ENCODE measurements around the gene PTPRU.

PTPRU gene

DNA sequence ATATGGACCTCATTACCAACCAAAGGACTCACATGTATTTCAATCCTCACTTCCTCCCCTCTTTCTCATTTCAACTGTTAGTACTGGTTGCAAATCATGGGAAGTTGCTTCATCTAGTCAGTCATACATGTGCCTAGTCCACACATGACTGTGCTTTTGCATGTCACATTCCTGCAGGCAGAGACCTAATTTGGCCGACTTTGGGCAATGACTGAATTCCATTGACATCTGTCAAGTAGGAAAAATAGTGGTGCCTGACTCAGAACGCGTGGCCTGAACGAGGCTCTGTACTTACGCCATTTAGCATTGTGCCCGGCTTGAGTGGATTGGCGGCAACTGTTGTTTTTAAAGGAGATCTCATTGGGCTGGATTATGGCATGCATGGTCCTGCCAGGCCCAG, 18.0 kb downstream of the PTPRU start:
- Histone ChIP-seq H3K36me3 (ENCODE audit: low read length) (no peaks in the 10 kb centered on the region), H3K4me2 (ENCODE audit: low read depth, low read length, poor library complexity, severe bottlenecking) (no peak overlapping the region), H2AFZ (ENCODE audit: low read depth, low read length, severe bottlenecking) (no peak overlapping the region), H3K9ac (ENCODE audit: low read length) (no peak overlapping the region), H3K4me3 (ENCODE audit: insufficient read depth, low read length, poor library complexity, severe bottlenecking) (no peak overlapping the region), H3K79me2 (ENCODE audit: insufficient read depth, low read length) (no peaks in the 10 kb centered on the region), H3F3A (ENCODE audit: insufficient read depth) (no peaks in the 10 kb centered on the region), H3K27me3 (ENCODE audit: low read length) (no peaks in the 10 kb centered on the region), H3K27ac (ENCODE audit: low read depth, low read length) (no peak overlapping the region), H3K9me2 (replicated peaks; ENCODE audit: insufficient read depth, low read length) (no peaks in the 10 kb centered on the region), H3K9me3 (ENCODE audit: insufficient read depth, low read length) (no peaks in the 10 kb centered on the region), H4K20me1 (ENCODE audit: low read depth, low read length) (no peaks in the 10 kb centered on the region)
- no peak for TF ChIP-seq EZH2phosphoT487 (conservative IDR thresholded peaks at IDR 0.05; ENCODE audit: low read length)
- TF ChIP-seq CTCF (IDR thresholded peaks at IDR 0.05; ENCODE audit: insufficient read depth, low read length, poor library complexity, severe bottlenecking), result no peak

DNA sequence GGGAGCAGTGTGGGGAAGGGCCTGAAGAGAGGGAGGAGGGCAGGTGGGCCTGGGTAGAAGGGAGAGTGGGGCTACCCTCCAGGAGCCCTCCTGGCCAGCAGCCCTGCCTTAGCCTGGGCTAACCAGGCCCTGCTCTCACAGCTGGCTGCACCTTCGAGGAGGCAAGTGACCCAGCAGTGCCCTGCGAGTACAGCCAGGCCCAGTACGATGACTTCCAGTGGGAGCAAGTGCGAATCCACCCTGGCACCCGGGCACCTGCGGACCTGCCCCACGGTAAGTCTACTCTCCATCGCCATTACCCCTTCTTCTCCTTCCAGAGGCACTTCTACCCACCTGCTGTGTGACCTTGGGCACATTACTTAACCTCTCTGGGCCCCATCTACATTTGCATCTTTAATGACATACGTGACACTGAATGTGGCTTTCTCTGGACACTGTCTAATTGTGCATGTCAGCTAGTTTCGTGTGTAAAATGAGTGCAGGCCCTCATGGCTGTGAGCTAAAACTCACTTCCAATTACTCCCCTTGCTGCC, 18.9 kb downstream of the PTPRU start:
- H2AFZ ChIP-seq (ENCODE audit: low read depth, low read length, severe bottlenecking), result no peak overlapping the region
- no peaks in the 10 kb centered on the region for H3K27me3 ChIP-seq (ENCODE audit: low read length)
- H3K27ac ChIP-seq (ENCODE audit: low read depth, low read length), result no peak overlapping the region
- no peaks in the 10 kb centered on the region for H3K9me2 ChIP-seq (replicated peaks; ENCODE audit: insufficient read depth, low read length)
- H3K9ac ChIP-seq (ENCODE audit: low read length), result no peak overlapping the region
- no peak overlapping the region for H3K4me2 ChIP-seq (ENCODE audit: low read depth, low read length, poor library complexity, severe bottlenecking)
- TF ChIP-seq CTCF (IDR thresholded peaks at IDR 0.05; ENCODE audit: insufficient read depth, low read length, poor library complexity, severe bottlenecking) (no peak), EZH2phosphoT487 (conservative IDR thresholded peaks at IDR 0.05; ENCODE audit: low read length) (no peak)
- H3K4me3 ChIP-seq (ENCODE audit: insufficient read depth, low read length, poor library complexity, severe bottlenecking), result no peak overlapping the region
- H3F3A ChIP-seq (ENCODE audit: insufficient read depth), result no peaks in the 10 kb centered on the region
- H4K20me1 ChIP-seq (ENCODE audit: low read depth, low read length), result no peaks in the 10 kb centered on the region
- no peaks in the 10 kb centered on the region for H3K9me3 ChIP-seq (ENCODE audit: insufficient read depth, low read length)
- no peaks in the 10 kb centered on the region for H3K79me2 ChIP-seq (ENCODE audit: insufficient read depth, low read length)
- H3K36me3 ChIP-seq (ENCODE audit: low read length), result no peaks in the 10 kb centered on the region

GRCh38 chr1:29256394-29256793, 20.1 kb downstream of the PTPRU start:
- TF ChIP-seq EZH2phosphoT487 (conservative IDR thresholded peaks at IDR 0.05; ENCODE audit: low read length) (no peak), CTCF (IDR thresholded peaks at IDR 0.05; ENCODE audit: insufficient read depth, low read length, poor library complexity, severe bottlenecking) (no peak)
- Histone ChIP-seq H3K79me2 (ENCODE audit: insufficient read depth, low read length) (no peaks in the 10 kb centered on the region), H3K4me2 (ENCODE audit: low read depth, low read length, poor library complexity, severe bottlenecking) (no peak overlapping the region), H3K27me3 (ENCODE audit: low read length) (no peaks in the 10 kb centered on the region), H2AFZ (ENCODE audit: low read depth, low read length, severe bottlenecking) (no peak overlapping the region), H3K4me3 (ENCODE audit: insufficient read depth, low read length, poor library complexity, severe bottlenecking) (no peak overlapping the region), H4K20me1 (ENCODE audit: low read depth, low read length) (no peaks in the 10 kb centered on the region), H3K9me3 (ENCODE audit: insufficient read depth, low read length) (no peaks in the 10 kb centered on the region), H3K9ac (ENCODE audit: low read length) (no peak overlapping the region), H3K36me3 (ENCODE audit: low read length) (no peaks in the 10 kb centered on the region), H3F3A (ENCODE audit: insufficient read depth) (no peaks in the 10 kb centered on the region), H3K9me2 (replicated peaks; ENCODE audit: insufficient read depth, low read length) (no peaks in the 10 kb centered on the region), H3K27ac (ENCODE audit: low read depth, low read length) (no peak overlapping the region)
